ENCODE results near the gene SPATA31C2. TPM values are rescaled to one million over a fixed set of nuclear protein-coding genes. Genes with fewer than 3 reads are reported as not detected.
"Not testable (repeated sequence)": the region's sequence is repeated elsewhere in the genome, so short reads cannot be mapped to it uniquely, and the experiment has no call there.

Gene SPATA31C2
- not detected in 2 replicates for total RNA-seq (2014; rRNA removed; shearing (Covaris generic))
- total RNA-seq (2022): not detected in 2 replicates
- Bru-seq, nascent RNA: not detected
- BruChase-seq, experiment 1, labeled RNA remaining after a 6-hour chase: not detected
- not detected for BruChase-seq, experiment 2, labeled RNA remaining after a 2-hour chase
- long read RNA-seq: 0 reads

GRCh38 chr9:88138375-88138774 is at the start of gene SPATA31C2:
TSS of gene SPATA31C2 (minus strand) at chr9:88138475. CDS start at chr9:88138446, 29 bp downstream.
- H2AFZ ChIP-seq (ENCODE audit: low read length); BruUV-seq (replicated peaks); DNase-seq (ENCODE audit: low spot score); H3K4me1 ChIP-seq (ENCODE audit: insufficient read depth, low read length, poor library complexity, severe bottlenecking); CTCF ChIA-PET (ENCODE audit: unreplicated experiment); H3K27ac ChIP-seq (ENCODE audit: low read depth, low read length, poor library complexity, severe bottlenecking); H3K4me2 ChIP-seq (ENCODE audit: low read length); H3K4me3 ChIP-seq (ENCODE audit: low read depth, low read length, poor library complexity, severe bottlenecking); H3K36me3 ChIP-seq (ENCODE audit: insufficient read depth, low read length); H3K9me2 ChIP-seq (ENCODE audit: insufficient read depth, low read length); H3K79me2 ChIP-seq (ENCODE audit: insufficient read depth, low read depth, low read length); H3K9me3 ChIP-seq (ENCODE audit: low read length); POLR2A ChIA-PET; H4K20me1 ChIP-seq (ENCODE audit: insufficient read depth, low read length); intact Hi-C loops (cut with micrococcal nuclease; ENCODE audit: unreplicated experiment): not testable (repeated sequence)

- H3K36me3 ChIP-seq (ENCODE audit: insufficient read depth, low read length): no peaks in the 10 kb centered on the region
- H3K79me2 ChIP-seq (ENCODE audit: insufficient read depth, low read depth, low read length): no peaks in the 10 kb centered on the region
- no peak overlapping the region for H3K27ac ChIP-seq (ENCODE audit: low read depth, low read length, poor library complexity, severe bottlenecking)
- H3K9me3 ChIP-seq (ENCODE audit: low read length): no peaks in the 10 kb centered on the region
- H3K4me3 ChIP-seq (ENCODE audit: low read depth, low read length, poor library complexity, severe bottlenecking): no peak overlapping the region
- ChIA-PET CTCF (ENCODE audit: unreplicated experiment) (no interaction called here), POLR2A (interaction anchor here (0.6 kb wide), 1 partner anchor 114 kb away, joined by 3 read pairs; no protein-coding TSS in a partner anchor)
- no peaks in the 10 kb centered on the region for H3K4me1 ChIP-seq (ENCODE audit: insufficient read depth, low read length, poor library complexity, severe bottlenecking)
- TF ChIP-seq EZH2phosphoT487 (IDR thresholded peaks at IDR 0.05; ENCODE audit: borderline replicate concordance, low read depth, low read length) (no peak), CTCF (conservative IDR thresholded peaks at IDR 0.05; ENCODE audit: low read length) (no peak)
- no TSS peak for BruUV-seq (replicated peaks)
- no peak overlapping the region for H3K4me2 ChIP-seq (ENCODE audit: low read length)
- H4K20me1 ChIP-seq (ENCODE audit: insufficient read depth, low read length): no peaks in the 10 kb centered on the region
- no peak overlapping the region for H2AFZ ChIP-seq (ENCODE audit: low read length)
- H3K9me2 ChIP-seq (ENCODE audit: insufficient read depth, low read length): no peaks in the 10 kb centered on the region
- intact Hi-C loops (cut with micrococcal nuclease; ENCODE audit: unreplicated experiment): no loop called here
- no peak for DNase-seq (ENCODE audit: low spot score)
These were observed 49.4 kb upstream of the SPATA31C2 start for GRCh38 chr9:88187631-88188030.

GRCh38 chr9:88186495-88187110 is 48.3 kb upstream of the SPATA31C2 start:
- Histone ChIP-seq H3K9me2 (ENCODE audit: insufficient read depth, low read length) (no peaks in the 10 kb centered on the region), H3K36me3 (ENCODE audit: insufficient read depth, low read length) (no peaks in the 10 kb centered on the region), H3K79me2 (ENCODE audit: insufficient read depth, low read depth, low read length) (no peaks in the 10 kb centered on the region), H3K4me3 (ENCODE audit: low read depth, low read length, poor library complexity, severe bottlenecking) (no peak overlapping the region), H3K9me3 (ENCODE audit: low read length) (no peaks in the 10 kb centered on the region), H3K4me1 (ENCODE audit: insufficient read depth, low read length, poor library complexity, severe bottlenecking) (no peaks in the 10 kb centered on the region), H2AFZ (ENCODE audit: low read length) (no peak overlapping the region), H3K27ac (ENCODE audit: low read depth, low read length, poor library complexity, severe bottlenecking) (no peak overlapping the region), H3K4me2 (ENCODE audit: low read length) (no peak overlapping the region), H4K20me1 (ENCODE audit: insufficient read depth, low read length) (no peaks in the 10 kb centered on the region)
- no peak for DNase-seq (ENCODE audit: low spot score)
- POLR2A ChIA-PET: no interaction called here
- CTCF ChIA-PET (ENCODE audit: unreplicated experiment): no interaction called here
- TF ChIP-seq EZH2phosphoT487 (IDR thresholded peaks at IDR 0.05; ENCODE audit: borderline replicate concordance, low read depth, low read length) (no peak), CTCF (conservative IDR thresholded peaks at IDR 0.05; ENCODE audit: low read length) (no peak)
- BruUV-seq (replicated peaks): no TSS peak
- intact Hi-C loops (cut with micrococcal nuclease; ENCODE audit: unreplicated experiment): no loop called here
